HL-60 (cell line): ENCODE measurements around the gene TATDN2.
A peak's percentile ranks its signal among the peaks of the same experiment; 100 is the strongest.

Experiments
- CTCF ChIP-seq: IDR thresholded peaks from one replicate; pipeline ENCODE4 v1.5.1; 2011; ENCODE audit warnings: low read length, control low read depth, inconsistent platforms; ENCODE audit not compliant: insufficient read depth
- POLR2AphosphoS5 ChIP-seq: IDR thresholded peaks from 2 replicates; pipeline ENCODE4 v1.6.1; 2012; ENCODE audit warnings: low read depth
- REST ChIP-seq: IDR thresholded peaks from 2 replicates; pipeline ENCODE4 v1.6.1; 2012; ENCODE audit warnings: low read depth; ENCODE audit not compliant: insufficient replicate concordance
- SPI1 ChIP-seq: IDR thresholded peaks from 2 replicates; pipeline ENCODE4 v1.6.1; 2012; ENCODE audit warnings: low read depth, mild to moderate bottlenecking, borderline replicate concordance

GRCh38 chr3:10223676-10224639, 24.3 kb upstream of the TATDN2 start:
- TF ChIP-seq POLR2AphosphoS5 (peak; percentile 43; the same call in 1 of the 2 replicates), CTCF (no peak), REST (no peak), SPI1 (peak; percentile 61; the same call in 1 of the 2 replicates)
